ENCODE data around the gene LRRC10B. TPM values are rescaled to one million over a fixed set of nuclear protein-coding genes. Genes with fewer than 3 reads are reported as not detected.

The LRRC10B gene
- total RNA-seq, 1 experiment from 2014 or later, result 1.1 TPM

GRCh38 chr11:61480261-61480993, 28.1 kb upstream of the LRRC10B start:
- Histone ChIP-seq H3K9me2 (ENCODE audit: insufficient read depth) (no peaks in the 10 kb centered on the region), H4K20me1 (ENCODE audit: insufficient read depth) (no peaks in the 10 kb centered on the region), H3F3A (ENCODE audit: insufficient read depth, low read depth) (peaks cover 13% of the 10 kb centered on the region; the same call in 1 of the 2 replicates), H3K27ac (no peak overlapping the region), H3K36me3 (ENCODE audit: low read depth) (no peaks in the 10 kb centered on the region), H2AFZ (no peak overlapping the region), H3K9me3 (ENCODE audit: insufficient read depth, low read depth) (no peaks in the 10 kb centered on the region), H3K4me3 (no peak overlapping the region), H3K27me3 (ENCODE audit: insufficient read depth, low read depth) (no peaks in the 10 kb centered on the region), H3K79me2 (ENCODE audit: low read depth) (no peaks in the 10 kb centered on the region), H3K4me2 (no peak overlapping the region), H3K4me1 (replicated peaks; ENCODE audit: insufficient read depth) (peaks cover 27% of the 10 kb centered on the region)
- ChIA-PET CTCF (interaction anchor here (0.5 to 1.1 kb wide), 2 partner anchors 33 to 157 kb away, joined by 3 to 5 read pairs; no protein-coding TSS in a partner anchor), POLR2A (ENCODE audit: unreplicated experiment) (interaction anchor here (0.6 to 1.0 kb wide), 2 partner anchors 8 to 103 kb away, joined by 4 to 5 read pairs; no protein-coding TSS in a partner anchor)
- no peak for DNase-seq
- TF ChIP-seq CTCF (conservative IDR thresholded peaks at IDR 0.05), result no peak
- no peak for TF ChIP-seq EZH2 (IDR thresholded peaks at IDR 0.05; ENCODE audit: low read depth)
- BruUV-seq (replicated peaks), result no TSS peak
- intact Hi-C loops (cut with micrococcal nuclease; ENCODE audit: unreplicated experiment), result no loop called here

- BruUV-seq (replicated peaks), result no TSS peak
- ChIA-PET CTCF (interaction anchor here (0.5 to 1.1 kb wide), 2 partner anchors 34 to 156 kb away, joined by 3 to 5 read pairs; no protein-coding TSS in a partner anchor), POLR2A (ENCODE audit: unreplicated experiment) (interaction anchor here (0.6 to 1.0 kb wide), 2 partner anchors 8 to 102 kb away, joined by 4 to 5 read pairs; no protein-coding TSS in a partner anchor)
- Histone ChIP-seq H3K4me1 (replicated peaks; ENCODE audit: insufficient read depth) (peaks cover 32% of the 10 kb centered on the region), H3K27me3 (ENCODE audit: insufficient read depth, low read depth) (no peaks in the 10 kb centered on the region), H3K36me3 (ENCODE audit: low read depth) (no peaks in the 10 kb centered on the region), H3K79me2 (ENCODE audit: low read depth) (no peaks in the 10 kb centered on the region), H3K4me2 (peak overlapping the region; percentile 47), H3K27ac (peak overlapping the region; percentile 51; the same call in 1 of the 2 replicates), H3K4me3 (no peak overlapping the region), H3K9me2 (ENCODE audit: insufficient read depth) (no peaks in the 10 kb centered on the region), H3K9me3 (ENCODE audit: insufficient read depth, low read depth) (no peaks in the 10 kb centered on the region), H3F3A (ENCODE audit: insufficient read depth, low read depth) (peaks cover 13% of the 10 kb centered on the region; the same call in 1 of the 2 replicates), H4K20me1 (ENCODE audit: insufficient read depth) (no peaks in the 10 kb centered on the region), H2AFZ (no peak overlapping the region)
- no peak for TF ChIP-seq EZH2 (IDR thresholded peaks at IDR 0.05; ENCODE audit: low read depth)
- no peak for TF ChIP-seq CTCF (conservative IDR thresholded peaks at IDR 0.05)
- intact Hi-C loops (cut with micrococcal nuclease; ENCODE audit: unreplicated experiment), result no loop called here
- DNase-seq, result peak; percentile 86 to 89
These were observed 27.6 kb upstream of the LRRC10B start for GRCh38 chr11:61480994-61481335.

GRCh38 chr11:61481806-61482205, 26.7 kb upstream of the LRRC10B start:
- no peaks in the 10 kb centered on the region for H3K27me3 ChIP-seq (ENCODE audit: insufficient read depth, low read depth)
- POLR2A ChIA-PET (ENCODE audit: unreplicated experiment), result no interaction called here
- peaks cover 40% of the 10 kb centered on the region for H3K4me1 ChIP-seq (replicated peaks; ENCODE audit: insufficient read depth)
- H2AFZ ChIP-seq, result no peak overlapping the region
- no peaks in the 10 kb centered on the region for H3K9me3 ChIP-seq (ENCODE audit: insufficient read depth, low read depth)
- no peaks in the 10 kb centered on the region for H4K20me1 ChIP-seq (ENCODE audit: insufficient read depth)
- H3K9me2 ChIP-seq (ENCODE audit: insufficient read depth), result no peaks in the 10 kb centered on the region
- H3F3A ChIP-seq (ENCODE audit: insufficient read depth, low read depth), result peaks cover 17% of the 10 kb centered on the region; the same call in 1 of the 2 replicates
- no TSS peak for BruUV-seq (replicated peaks)
- peak overlapping the region; percentile 51 for H3K27ac ChIP-seq
- H3K4me3 ChIP-seq, result no peak overlapping the region
- CTCF ChIA-PET, result interaction anchor here (0.5 to 0.7 kb wide), 2 partner anchors 9 to 47 kb away, joined by 3 to 10 read pairs; no protein-coding TSS in a partner anchor
- H3K36me3 ChIP-seq (ENCODE audit: low read depth), result no peaks in the 10 kb centered on the region
- no peak for DNase-seq
- TF ChIP-seq CTCF (conservative IDR thresholded peaks at IDR 0.05) (no peak), EZH2 (IDR thresholded peaks at IDR 0.05; ENCODE audit: low read depth) (no peak)
- peak overlapping the region; percentile 47 for H3K4me2 ChIP-seq
- intact Hi-C loops (cut with micrococcal nuclease; ENCODE audit: unreplicated experiment), result no loop called here
- H3K79me2 ChIP-seq (ENCODE audit: low read depth), result no peaks in the 10 kb centered on the region

Data from PC-9 (cell line).